Peyer's patch (tissue), 4 donors: ENCODE results near the gene UBE2G2. TPM values are rescaled to one million over a fixed set of nuclear protein-coding genes. Genes with fewer than 3 reads are reported as not detected.
A peak's percentile ranks its signal among the peaks of the same experiment; 100 is the strongest.

Source experiments
- DNase-seq, 3 donors: peaks; one replicate each; pipeline ENCODE4 v3.0.0-alpha.2; 2017 to 2019
- H3K27ac ChIP-seq, 4 donors: fragments of 200-600 bp; sonication (generic); one replicate each; pipeline ENCODE4 v1.5.1; 2016 to 2019
- H3K27me3 ChIP-seq, 2 donors: fragments of 200-600 bp; sonication (generic); one replicate each; pipeline ENCODE4 v1.5.1; 2019
- H3K36me3 ChIP-seq, 3 donors: fragments of 200-600 bp; sonication (generic); one replicate each; pipeline ENCODE4 v1.5.1; 2016 to 2019
- H3K4me1 ChIP-seq, 4 donors: fragments of 200-600 bp; sonication (generic); one replicate each; pipeline ENCODE4 v1.5.1; 2016 to 2019
- H3K4me3 ChIP-seq, 4 donors: fragments of 200-600 bp; sonication (generic); 1 replicate in 3 of 4; 2 replicates in 1 of 4; pipeline ENCODE4 v1.5.1; 2016 to 2019; ENCODE audit warnings: mild to moderate bottlenecking in 1 of 4
- H3K9me3 ChIP-seq, 4 donors: fragments of 200-600 bp; sonication (generic); one replicate each; pipeline ENCODE4 v1.5.1; 2016 to 2019; ENCODE audit warnings: mild to moderate bottlenecking in 1 of 4
- POLR2A ChIP-seq, 2 donors: fragments of 450-650 bp; IDR thresholded peaks; one replicate each; pipeline ENCODE4 v1.5.1; 2017; ENCODE audit warnings: antibody characterized with exemption in 2 of 2, mild to moderate bottlenecking in 2 of 2, moderate library complexity in 2 of 2
- total RNA-seq, 4 donors: library from RNA; depleted of rRNA; stranded (reverse); fragments of >200 nt; gene quantifications; one replicate each; pipeline ENCODE4 v1.1.0, GENCODE V29; 2016
- TF ChIP-seq, protein P1 (sequence below), 6 experiments: fragments of 450-650 bp in 4 of 6; fragments of 200-600 bp in 2 of 6; sonication (generic) in 1 of 6; IDR thresholded peaks; one replicate each; pipeline ENCODE4 v1.5.1; 2017 to 2019; ENCODE audit warnings: antibody characterized with exemption in 6 of 6, mild to moderate bottlenecking in 3 of 6, moderate library complexity in 1 of 6

UBE2G2 gene
- total RNA-seq, 4 donors from 2014 or later, result 68.8 to 116 (median 95.1) TPM

GRCh38 chr21:44828362-44829056, 26.9 kb upstream of the UBE2G2 start:
- peaks cover 0 to 2% (median 0%) of the 10 kb centered on the region in 4 donors for H3K9me3 ChIP-seq
- no peaks in the 10 kb centered on the region for H3K4me1 ChIP-seq
- H3K36me3 ChIP-seq, result no peaks in the 10 kb centered on the region
- no peak for TF ChIP-seq POLR2A (IDR thresholded peaks at IDR 0.05)
- TF ChIP-seq, protein P1, sequence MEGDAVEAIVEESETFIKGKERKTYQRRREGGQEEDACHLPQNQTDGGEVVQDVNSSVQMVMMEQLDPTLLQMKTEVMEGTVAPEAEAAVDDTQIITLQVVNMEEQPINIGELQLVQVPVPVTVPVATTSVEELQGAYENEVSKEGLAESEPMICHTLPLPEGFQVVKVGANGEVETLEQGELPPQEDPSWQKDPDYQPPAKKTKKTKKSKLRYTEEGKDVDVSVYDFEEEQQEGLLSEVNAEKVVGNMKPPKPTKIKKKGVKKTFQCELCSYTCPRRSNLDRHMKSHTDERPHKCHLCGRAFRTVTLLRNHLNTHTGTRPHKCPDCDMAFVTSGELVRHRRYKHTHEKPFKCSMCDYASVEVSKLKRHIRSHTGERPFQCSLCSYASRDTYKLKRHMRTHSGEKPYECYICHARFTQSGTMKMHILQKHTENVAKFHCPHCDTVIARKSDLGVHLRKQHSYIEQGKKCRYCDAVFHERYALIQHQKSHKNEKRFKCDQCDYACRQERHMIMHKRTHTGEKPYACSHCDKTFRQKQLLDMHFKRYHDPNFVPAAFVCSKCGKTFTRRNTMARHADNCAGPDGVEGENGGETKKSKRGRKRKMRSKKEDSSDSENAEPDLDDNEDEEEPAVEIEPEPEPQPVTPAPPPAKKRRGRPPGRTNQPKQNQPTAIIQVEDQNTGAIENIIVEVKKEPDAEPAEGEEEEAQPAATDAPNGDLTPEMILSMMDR (IDR thresholded peaks at IDR 0.05), result no peak
- H3K27me3 ChIP-seq, result no peaks in the 10 kb centered on the region
- DNase-seq, result no peak
- H3K27ac ChIP-seq, result no peak overlapping the region
- no peak overlapping the region for H3K4me3 ChIP-seq

DNA sequence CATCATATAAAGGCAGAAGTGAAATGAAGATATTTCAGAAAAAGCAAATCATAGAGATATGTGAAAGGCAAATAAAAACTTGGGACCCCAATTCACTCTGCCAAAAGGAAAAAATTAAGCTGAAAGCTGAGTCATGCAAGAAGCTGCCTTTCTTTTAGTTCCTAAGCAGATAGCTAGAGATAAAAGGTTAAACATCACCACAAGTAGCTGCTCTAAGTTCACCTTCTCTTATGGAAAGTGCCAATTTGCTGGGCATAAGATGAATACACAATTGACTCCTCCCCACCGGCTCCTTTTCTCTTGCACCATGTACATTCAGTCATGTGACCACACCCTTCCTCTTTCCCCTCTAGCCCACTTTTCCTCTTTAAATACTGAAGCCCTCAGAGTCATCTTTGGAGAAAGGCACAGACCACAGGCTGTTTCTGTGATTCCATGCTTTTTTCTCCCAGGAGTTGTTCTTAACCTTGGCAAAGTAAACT, 21.6 kb upstream of the UBE2G2 start:
- Histone ChIP-seq H3K4me3 (no peak overlapping the region), H3K4me1 (peaks cover 0 to 5% (median 2%) of the 10 kb centered on the region in 4 donors), H3K27me3 (no peaks in the 10 kb centered on the region), H3K9me3 (peaks cover 0 to 15% (median 3%) of the 10 kb centered on the region in 4 donors), H3K27ac (no peak overlapping the region), H3K36me3 (no peaks in the 10 kb centered on the region)
- TF ChIP-seq POLR2A (IDR thresholded peaks at IDR 0.05), result no peak
- TF ChIP-seq, protein P1 (IDR thresholded peaks at IDR 0.05), result no peak
- no peak for DNase-seq

- Histone ChIP-seq H3K27me3 (no peaks in the 10 kb centered on the region), H3K4me1 (peaks cover 0 to 6% (median 2%) of the 10 kb centered on the region in 4 donors), H3K27ac (no peak overlapping the region), H3K9me3 (peaks cover 0 to 15% (median 3%) of the 10 kb centered on the region in 4 donors), H3K4me3 (no peak overlapping the region), H3K36me3 (no peaks in the 10 kb centered on the region)
- TF ChIP-seq, protein P1 (IDR thresholded peaks at IDR 0.05), result no peak
- TF ChIP-seq POLR2A (IDR thresholded peaks at IDR 0.05), result no peak
- no peak for DNase-seq
Measured at GRCh38 chr21:44822484-44823178, 21.0 kb upstream of the UBE2G2 start.

DNA sequence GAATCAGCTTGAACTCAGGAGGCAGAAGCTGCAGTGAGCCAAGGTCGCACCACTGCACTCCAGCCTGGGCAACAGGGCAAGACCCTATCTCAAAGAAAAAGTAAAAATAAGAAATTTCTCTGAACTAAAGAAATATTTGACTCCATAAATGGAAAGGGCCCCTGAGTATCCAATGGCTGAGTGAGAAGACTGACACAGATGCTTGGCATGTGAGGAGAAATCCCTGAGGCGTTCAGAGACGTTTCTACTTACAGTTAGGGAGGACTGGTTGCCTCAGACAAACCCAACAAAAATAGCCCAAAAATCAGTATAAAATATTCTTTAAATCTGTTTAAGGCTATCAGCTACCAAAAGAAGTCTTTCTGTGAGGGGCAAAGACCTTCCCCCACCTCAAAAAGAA, 19.2 kb upstream of the UBE2G2 start:
- no peaks in the 10 kb centered on the region for H3K27me3 ChIP-seq
- no peak overlapping the region for H3K4me3 ChIP-seq
- peaks cover 0 to 15% (median 3%) of the 10 kb centered on the region in 4 donors for H3K9me3 ChIP-seq
- TF ChIP-seq, protein P1 (IDR thresholded peaks at IDR 0.05), result no peak
- TF ChIP-seq POLR2A (IDR thresholded peaks at IDR 0.05), result no peak
- H3K4me1 ChIP-seq, result peaks cover 4 to 15% (median 10%) of the 10 kb centered on the region in 4 donors
- no peak overlapping the region for H3K27ac ChIP-seq
- DNase-seq, result no peak
- H3K36me3 ChIP-seq, result no peaks in the 10 kb centered on the region

DNA sequence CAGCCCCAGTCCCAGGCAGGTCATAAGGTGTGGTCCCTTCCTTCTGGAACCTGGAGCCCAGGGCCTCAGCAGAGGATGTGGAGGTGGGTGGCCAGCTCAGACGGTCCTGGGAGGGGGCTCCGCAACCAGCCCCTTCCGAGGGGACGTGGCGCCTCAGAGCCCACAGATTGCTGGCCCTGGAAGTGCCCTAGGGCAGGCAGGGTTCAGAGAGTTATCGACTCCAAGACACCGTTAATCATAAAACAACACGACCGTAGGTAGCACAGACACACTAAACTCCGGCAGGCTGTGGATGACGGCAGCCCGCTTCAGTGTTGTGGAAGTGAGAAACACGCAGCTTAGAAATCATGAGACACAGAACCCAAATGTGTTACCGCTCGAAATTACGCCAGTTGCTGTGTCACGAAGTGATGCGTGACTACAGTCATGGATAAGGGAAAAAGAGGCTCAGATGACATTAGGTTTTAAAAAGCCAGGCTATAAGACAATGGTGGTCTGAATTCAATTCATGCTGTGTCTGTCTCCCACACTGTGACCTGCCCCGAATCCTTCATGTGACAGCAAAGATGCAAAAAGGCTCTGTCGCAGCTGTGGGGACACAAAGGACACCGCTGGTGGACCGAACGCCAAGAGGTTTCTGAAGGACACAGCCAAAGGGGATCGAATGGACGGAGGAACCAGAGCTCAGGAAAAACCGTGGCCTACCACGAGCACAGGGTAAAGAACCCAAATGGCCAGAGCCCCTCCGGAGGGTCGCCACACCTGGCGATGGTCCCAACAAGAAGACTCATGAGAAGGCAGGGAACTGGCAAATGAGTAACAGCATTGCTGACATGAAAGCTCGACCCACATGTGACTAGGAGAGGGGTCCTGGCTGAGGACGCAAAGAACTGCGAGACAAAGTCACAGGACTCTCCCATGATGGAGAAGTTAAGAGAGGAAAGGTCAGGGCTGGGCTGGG, 17.9 kb upstream of the UBE2G2 start:
- Histone ChIP-seq H3K27ac (no peak overlapping the region), H3K4me1 (peaks cover 4 to 15% (median 10%) of the 10 kb centered on the region in 4 donors), H3K36me3 (no peaks in the 10 kb centered on the region), H3K9me3 (peaks cover 0 to 15% (median 3%) of the 10 kb centered on the region in 4 donors), H3K4me3 (no peak overlapping the region), H3K27me3 (no peaks in the 10 kb centered on the region)
- peak in 1 of 3 donors; percentile 42 for DNase-seq
- TF ChIP-seq, protein P1 (IDR thresholded peaks at IDR 0.05), result no peak
- TF ChIP-seq POLR2A (IDR thresholded peaks at IDR 0.05), result no peak
